SKM-1 treated with dmso at 0.1 percent for 144 hours (cell line): ENCODE results near the gene CLDN15.

Experiments
- DNase-seq: peaks from one replicate; lab custom pipeline; 2025; ENCODE audit not compliant: unreplicated experiment; lab: John Stamatoyannopoulos, UW

The CLDN15 gene

GRCh38 chr7:101244375-101245146 lies 7.0 kb upstream of the CLDN15 start, which contains the start of gene FIS1:
TSS of gene FIS1 (minus strand) at chr7:101245081. CDS start at chr7:101245004, 77 bp downstream.
- peak; percentile 90 for DNase-seq

GRCh38 chr7:101243646-101244374 lies 6.2 kb upstream of the CLDN15 start:
- no peak for DNase-seq

- DNase-seq = peak; percentile 62
Observed at GRCh38 chr7:101241443-101242349, 4.1 kb upstream of the CLDN15 start.

GRCh38 chr7:101241015-101241363 lies 3.4 kb upstream of the CLDN15 start:
- DNase-seq = peak; percentile 74

GRCh38 chr7:101240226-101241014 lies 2.8 kb upstream of the CLDN15 start:
- no peak for DNase-seq

GRCh38 chr7:101239951-101240220 lies 2.3 kb upstream of the CLDN15 start:
- no peak for DNase-seq

GRCh38 chr7:101239191-101239950 lies 1.8 kb upstream of the CLDN15 start:
- DNase-seq = no peak

- DNase-seq = no peak
Observed at GRCh38 chr7:101238226-101239182, 902 bp upstream of the CLDN15 start.

- DNase-seq = no peak
Observed at GRCh38 chr7:101236292-101236835, 1.2 kb downstream of the CLDN15 start.

- DNase-seq = no peak
Observed at GRCh38 chr7:101235522-101235921, 2.1 kb downstream of the CLDN15 start.

GRCh38 chr7:101235050-101235449 lies 2.6 kb downstream of the CLDN15 start:
- DNase-seq = no peak

GRCh38 chr7:101234636-101235035 lies 3.0 kb downstream of the CLDN15 start:
- no peak for DNase-seq

- no peak for DNase-seq
Observed at GRCh38 chr7:101233907-101234547, 3.6 kb downstream of the CLDN15 start.

- DNase-seq = no peak
Observed at GRCh38 chr7:101232141-101232850, 5.3 kb downstream of the CLDN15 start.

- DNase-seq = no peak
Observed at GRCh38 chr7:101231644-101232043, 6.0 kb downstream of the CLDN15 start.

GRCh38 chr7:101226721-101227120 lies 10.9 kb downstream of the CLDN15 start:
- no peak for DNase-seq

GRCh38 chr7:101225650-101226049 lies 12.0 kb downstream of the CLDN15 start:
- DNase-seq = no peak

- DNase-seq = no peak
Observed at GRCh38 chr7:101223528-101223927, 14.1 kb downstream of the CLDN15 start.
